GM23338 (cell line): Measurements from ENCODE around the gene MAP3K6. TPM values are rescaled to one million over a fixed set of nuclear protein-coding genes. Genes with fewer than 3 reads are reported as not detected.

Source experiments
- ATAC-seq: fragments of 200-7000 bp; cut with Tn5 transposase; 3 replicates; pipeline ENCODE4 v1.9.1; 2020
- DNase-seq: peaks from one replicate; pipeline ENCODE4 v3.0.0-alpha.2; 2015; ENCODE audit warnings: low spot score
- H2AFZ ChIP-seq: fragments of 200-600 bp; sonication (generic); 2 replicates; pipeline ENCODE4 v1.8.0; 2016; ENCODE audit warnings: antibody characterized with exemption, mild to moderate bottlenecking, moderate library complexity
- H3F3A ChIP-seq: fragments of 200-600 bp; sonication (generic); replicated peaks from 2 replicates; pipeline ENCODE4 v1.8.0; 2017; ENCODE audit warnings: antibody characterized with exemption, mixed run types, low read depth
- H3K27ac ChIP-seq: fragments of 200-600 bp; sonication (generic); 2 replicates; pipeline ENCODE4 v1.6.1; 2016; ENCODE audit warnings: low read depth
- H3K27me3 ChIP-seq: fragments of 200-600 bp; sonication (generic); 2 replicates; pipeline ENCODE4 v1.8.0; 2016; ENCODE audit warnings: mild to moderate bottlenecking, mixed run types, moderate library complexity; ENCODE audit not compliant: insufficient read depth
- H3K36me3 ChIP-seq: fragments of 200-600 bp; sonication (generic); 2 replicates; pipeline ENCODE4 v1.8.0; 2016; ENCODE audit warnings: mild to moderate bottlenecking; ENCODE audit not compliant: insufficient read depth
- H3K4me1 ChIP-seq: fragments of 200-600 bp; sonication (generic); 2 replicates; pipeline ENCODE4 v1.8.0; 2016; ENCODE audit warnings: mild to moderate bottlenecking, moderate library complexity; ENCODE audit not compliant: insufficient read depth
- H3K4me2 ChIP-seq: fragments of 200-600 bp; sonication (generic); 2 replicates; pipeline ENCODE4 v1.7.1; 2017; ENCODE audit warnings: mixed run types
- H3K4me3 ChIP-seq: fragments of 200-600 bp; sonication (generic); 2 replicates; pipeline ENCODE4 v1.6.1; 2016; ENCODE audit warnings: mixed run types
- H3K79me2 ChIP-seq: fragments of 200-600 bp; sonication (generic); replicated peaks from 2 replicates; pipeline ENCODE4 v1.8.0; 2017; ENCODE audit warnings: mild to moderate bottlenecking; ENCODE audit not compliant: insufficient read depth
- H3K9me2 ChIP-seq: fragments of 200-600 bp; sonication (generic); 2 replicates; pipeline ENCODE4 v1.8.0; 2017; ENCODE audit not compliant: insufficient read depth
- H4K20me1 ChIP-seq: fragments of 200-600 bp; sonication (generic); replicated peaks from 2 replicates; pipeline ENCODE4 v1.8.0; 2017; ENCODE audit warnings: mild to moderate bottlenecking; ENCODE audit not compliant: insufficient read depth
- H3K27ac Mint-ChIP-seq: 2 replicates; pipeline ENCODE4 v1.8.0; 2020; ENCODE audit warnings: inconsistent platforms, mild to moderate bottlenecking, moderate library complexity, mixed read lengths
- H3K27me3 Mint-ChIP-seq: 3 replicates; pipeline ENCODE4 v1.8.0; 2022; ENCODE audit warnings: low read depth, mild to moderate bottlenecking, moderate library complexity, mixed read lengths, inconsistent platforms; ENCODE audit not compliant: insufficient read depth, poor library complexity
- H3K36me3 Mint-ChIP-seq: 3 replicates; pipeline ENCODE4 v1.8.0; 2021; ENCODE audit warnings: low read depth, mild to moderate bottlenecking, inconsistent platforms, moderate library complexity, mixed read lengths
- H3K4me1 Mint-ChIP-seq: 3 replicates; pipeline ENCODE4 v1.8.0; 2020; ENCODE audit warnings: mild to moderate bottlenecking, inconsistent platforms, mixed read lengths
- H3K4me3 Mint-ChIP-seq: 3 replicates; pipeline ENCODE4 v1.8.0; 2021; ENCODE audit warnings: moderate library complexity, mild to moderate bottlenecking, inconsistent platforms, mixed read lengths
- H3K9me3 Mint-ChIP-seq: 3 replicates; pipeline ENCODE4 v1.8.0; 2020; ENCODE audit warnings: moderate library complexity, mild to moderate bottlenecking, inconsistent platforms, mixed read lengths
- STAT1 ChIP-seq: IDR thresholded peaks from one replicate; pipeline ENCODE4 v1.6.1; 2016; ENCODE audit warnings: antibody characterized with exemption; ENCODE audit not compliant: unreplicated experiment
- ZNF331 ChIP-seq: fragments of 250-450 bp; sonication (Bioruptor Pico); IDR thresholded peaks from 2 replicates; pipeline ENCODE4 v1.5.0; 2020; ENCODE audit warnings: low read depth, mild to moderate bottlenecking, moderate library complexity
- polyA plus RNA-seq: library from polyadenylated mRNA; unstranded; fragments of >200 nt; fragmentation: Nextera tagmentation; extraction: Ambion mirVana; gene quantifications from 2 replicates; pipeline ENCODE4 v1.2.1, GENCODE V29; 2016
- total RNA-seq: library from RNA; depleted of rRNA; stranded (reverse); fragments of >200 nt; shearing (Covaris generic); gene quantifications from 2 replicates; pipeline ENCODE4 v1.2.3, GENCODE V29; 2014
- TF ChIP-seq, protein P1 (sequence below): IDR thresholded peaks from one replicate; pipeline ENCODE4 v1.6.1; 2018; ENCODE audit warnings: antibody characterized with exemption; ENCODE audit not compliant: unreplicated experiment
- TF ChIP-seq, protein P2 (sequence below): fragments of 250-450 bp; sonication (Bioruptor Pico); IDR thresholded peaks from 2 replicates; pipeline ENCODE4 v1.5.0; 2020; ENCODE audit warnings: mild to moderate bottlenecking, moderate library complexity
- TF ChIP-seq, protein P3 (sequence below), 2 experiments: fragments of 200-600 bp in 1 of 2; sonication (generic) in 1 of 2; conservative IDR thresholded peaks; 2 replicates each; pipeline versions ENCODE4 v1.5.1 to v1.6.1; 2016 to 2017; ENCODE audit warnings: antibody characterized with exemption in 2 of 2, low read depth in 2 of 2, mild to moderate bottlenecking in 2 of 2, moderate library complexity in 1 of 2

The MAP3K6 gene
- total and polyA plus RNA-seq, 2 experiments from 2014 or later: 8.2 to 10.6 TPM

DNA sequence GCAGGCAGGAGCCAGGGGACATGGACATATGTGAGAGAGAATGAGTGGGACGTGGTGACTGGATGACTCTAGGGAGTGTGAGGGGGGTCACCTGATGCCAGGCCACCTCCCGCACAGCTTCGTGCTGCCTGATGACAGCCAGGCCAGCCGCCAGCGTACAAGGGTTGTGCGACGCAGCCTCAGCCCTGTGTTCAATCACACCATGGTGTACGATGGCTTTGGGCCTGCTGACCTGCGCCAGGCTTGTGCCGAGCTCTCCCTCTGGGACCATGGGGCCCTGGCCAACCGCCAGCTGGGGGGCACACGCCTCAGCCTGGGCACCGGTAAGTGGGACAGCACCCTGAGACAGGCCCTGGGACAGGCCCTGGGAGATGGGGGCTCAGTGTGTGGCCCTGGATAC is 13.6 kb downstream of the MAP3K6 start:
- peaks cover 17% of the 10 kb centered on the region; the same call in 1 of the 2 replicates for H3K4me1 ChIP-seq
- H3K9me2 ChIP-seq: no peaks in the 10 kb centered on the region
- TF ChIP-seq STAT1 (no peak), ZNF331 (CRISPR knock-in tag) (no peak)
- TF ChIP-seq, protein P1, sequence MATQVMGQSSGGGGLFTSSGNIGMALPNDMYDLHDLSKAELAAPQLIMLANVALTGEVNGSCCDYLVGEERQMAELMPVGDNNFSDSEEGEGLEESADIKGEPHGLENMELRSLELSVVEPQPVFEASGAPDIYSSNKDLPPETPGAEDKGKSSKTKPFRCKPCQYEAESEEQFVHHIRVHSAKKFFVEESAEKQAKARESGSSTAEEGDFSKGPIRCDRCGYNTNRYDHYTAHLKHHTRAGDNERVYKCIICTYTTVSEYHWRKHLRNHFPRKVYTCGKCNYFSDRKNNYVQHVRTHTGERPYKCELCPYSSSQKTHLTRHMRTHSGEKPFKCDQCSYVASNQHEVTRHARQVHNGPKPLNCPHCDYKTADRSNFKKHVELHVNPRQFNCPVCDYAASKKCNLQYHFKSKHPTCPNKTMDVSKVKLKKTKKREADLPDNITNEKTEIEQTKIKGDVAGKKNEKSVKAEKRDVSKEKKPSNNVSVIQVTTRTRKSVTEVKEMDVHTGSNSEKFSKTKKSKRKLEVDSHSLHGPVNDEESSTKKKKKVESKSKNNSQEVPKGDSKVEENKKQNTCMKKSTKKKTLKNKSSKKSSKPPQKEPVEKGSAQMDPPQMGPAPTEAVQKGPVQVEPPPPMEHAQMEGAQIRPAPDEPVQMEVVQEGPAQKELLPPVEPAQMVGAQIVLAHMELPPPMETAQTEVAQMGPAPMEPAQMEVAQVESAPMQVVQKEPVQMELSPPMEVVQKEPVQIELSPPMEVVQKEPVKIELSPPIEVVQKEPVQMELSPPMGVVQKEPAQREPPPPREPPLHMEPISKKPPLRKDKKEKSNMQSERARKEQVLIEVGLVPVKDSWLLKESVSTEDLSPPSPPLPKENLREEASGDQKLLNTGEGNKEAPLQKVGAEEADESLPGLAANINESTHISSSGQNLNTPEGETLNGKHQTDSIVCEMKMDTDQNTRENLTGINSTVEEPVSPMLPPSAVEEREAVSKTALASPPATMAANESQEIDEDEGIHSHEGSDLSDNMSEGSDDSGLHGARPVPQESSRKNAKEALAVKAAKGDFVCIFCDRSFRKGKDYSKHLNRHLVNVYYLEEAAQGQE: no peak
- no peak overlapping the region for H3K4me2 ChIP-seq
- no peak overlapping the region for H3K4me3 Mint-ChIP-seq
- peaks cover 5% of the 10 kb centered on the region; the same call in 1 of the 3 replicates for H3K36me3 Mint-ChIP-seq
- no peak overlapping the region for H2AFZ ChIP-seq
- H3K4me1 Mint-ChIP-seq: peaks cover 22% of the 10 kb centered on the region; the same call in 2 of the 3 replicates
- H4K20me1 ChIP-seq: no peaks in the 10 kb centered on the region; the same call in 1 of the 2 replicates
- H3F3A ChIP-seq: peaks cover 13% of the 10 kb centered on the region
- H3K79me2 ChIP-seq: peaks cover 4% of the 10 kb centered on the region
- no peaks in the 10 kb centered on the region; the same call in 2 of the 3 replicates for H3K9me3 Mint-ChIP-seq
- ATAC-seq: no peak
- H3K4me3 ChIP-seq: no peak overlapping the region
- no peaks in the 10 kb centered on the region for H3K36me3 ChIP-seq
- no peak for DNase-seq
- no peak overlapping the region for H3K27ac ChIP-seq
- no peak overlapping the region for H3K27ac Mint-ChIP-seq
- H3K27me3 ChIP-seq: peaks cover 13% of the 10 kb centered on the region
- peaks cover 26% of the 10 kb centered on the region for H3K27me3 Mint-ChIP-seq

DNA sequence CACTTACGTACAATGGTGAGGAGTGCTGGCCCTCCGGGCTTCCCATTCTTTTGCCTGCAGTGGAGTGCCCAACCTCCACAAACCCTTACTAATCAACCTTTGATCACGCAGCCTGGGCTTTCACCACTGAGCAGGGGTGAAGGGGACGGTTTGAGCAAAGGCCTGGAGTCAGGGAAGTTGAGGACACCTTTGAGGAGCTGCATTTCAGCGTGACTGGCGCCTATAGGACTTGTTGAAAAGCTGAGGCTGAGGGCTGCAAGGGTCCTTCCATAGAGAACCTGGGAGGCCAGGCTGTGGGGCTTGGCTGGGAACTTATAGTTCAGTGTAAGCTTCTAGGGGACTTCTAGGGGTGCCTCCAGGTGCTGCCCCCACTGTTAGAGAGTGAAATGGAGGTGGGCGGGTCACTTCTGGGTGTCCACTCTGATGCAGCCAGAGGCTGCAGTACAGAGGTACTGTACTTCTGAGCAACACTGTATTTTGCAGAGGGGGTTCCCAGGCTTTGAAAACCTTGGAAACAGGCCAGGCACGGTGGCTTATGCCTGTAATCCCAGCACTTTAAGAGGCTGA is 15.1 kb downstream of the MAP3K6 start:
- TF ChIP-seq, protein P2, sequence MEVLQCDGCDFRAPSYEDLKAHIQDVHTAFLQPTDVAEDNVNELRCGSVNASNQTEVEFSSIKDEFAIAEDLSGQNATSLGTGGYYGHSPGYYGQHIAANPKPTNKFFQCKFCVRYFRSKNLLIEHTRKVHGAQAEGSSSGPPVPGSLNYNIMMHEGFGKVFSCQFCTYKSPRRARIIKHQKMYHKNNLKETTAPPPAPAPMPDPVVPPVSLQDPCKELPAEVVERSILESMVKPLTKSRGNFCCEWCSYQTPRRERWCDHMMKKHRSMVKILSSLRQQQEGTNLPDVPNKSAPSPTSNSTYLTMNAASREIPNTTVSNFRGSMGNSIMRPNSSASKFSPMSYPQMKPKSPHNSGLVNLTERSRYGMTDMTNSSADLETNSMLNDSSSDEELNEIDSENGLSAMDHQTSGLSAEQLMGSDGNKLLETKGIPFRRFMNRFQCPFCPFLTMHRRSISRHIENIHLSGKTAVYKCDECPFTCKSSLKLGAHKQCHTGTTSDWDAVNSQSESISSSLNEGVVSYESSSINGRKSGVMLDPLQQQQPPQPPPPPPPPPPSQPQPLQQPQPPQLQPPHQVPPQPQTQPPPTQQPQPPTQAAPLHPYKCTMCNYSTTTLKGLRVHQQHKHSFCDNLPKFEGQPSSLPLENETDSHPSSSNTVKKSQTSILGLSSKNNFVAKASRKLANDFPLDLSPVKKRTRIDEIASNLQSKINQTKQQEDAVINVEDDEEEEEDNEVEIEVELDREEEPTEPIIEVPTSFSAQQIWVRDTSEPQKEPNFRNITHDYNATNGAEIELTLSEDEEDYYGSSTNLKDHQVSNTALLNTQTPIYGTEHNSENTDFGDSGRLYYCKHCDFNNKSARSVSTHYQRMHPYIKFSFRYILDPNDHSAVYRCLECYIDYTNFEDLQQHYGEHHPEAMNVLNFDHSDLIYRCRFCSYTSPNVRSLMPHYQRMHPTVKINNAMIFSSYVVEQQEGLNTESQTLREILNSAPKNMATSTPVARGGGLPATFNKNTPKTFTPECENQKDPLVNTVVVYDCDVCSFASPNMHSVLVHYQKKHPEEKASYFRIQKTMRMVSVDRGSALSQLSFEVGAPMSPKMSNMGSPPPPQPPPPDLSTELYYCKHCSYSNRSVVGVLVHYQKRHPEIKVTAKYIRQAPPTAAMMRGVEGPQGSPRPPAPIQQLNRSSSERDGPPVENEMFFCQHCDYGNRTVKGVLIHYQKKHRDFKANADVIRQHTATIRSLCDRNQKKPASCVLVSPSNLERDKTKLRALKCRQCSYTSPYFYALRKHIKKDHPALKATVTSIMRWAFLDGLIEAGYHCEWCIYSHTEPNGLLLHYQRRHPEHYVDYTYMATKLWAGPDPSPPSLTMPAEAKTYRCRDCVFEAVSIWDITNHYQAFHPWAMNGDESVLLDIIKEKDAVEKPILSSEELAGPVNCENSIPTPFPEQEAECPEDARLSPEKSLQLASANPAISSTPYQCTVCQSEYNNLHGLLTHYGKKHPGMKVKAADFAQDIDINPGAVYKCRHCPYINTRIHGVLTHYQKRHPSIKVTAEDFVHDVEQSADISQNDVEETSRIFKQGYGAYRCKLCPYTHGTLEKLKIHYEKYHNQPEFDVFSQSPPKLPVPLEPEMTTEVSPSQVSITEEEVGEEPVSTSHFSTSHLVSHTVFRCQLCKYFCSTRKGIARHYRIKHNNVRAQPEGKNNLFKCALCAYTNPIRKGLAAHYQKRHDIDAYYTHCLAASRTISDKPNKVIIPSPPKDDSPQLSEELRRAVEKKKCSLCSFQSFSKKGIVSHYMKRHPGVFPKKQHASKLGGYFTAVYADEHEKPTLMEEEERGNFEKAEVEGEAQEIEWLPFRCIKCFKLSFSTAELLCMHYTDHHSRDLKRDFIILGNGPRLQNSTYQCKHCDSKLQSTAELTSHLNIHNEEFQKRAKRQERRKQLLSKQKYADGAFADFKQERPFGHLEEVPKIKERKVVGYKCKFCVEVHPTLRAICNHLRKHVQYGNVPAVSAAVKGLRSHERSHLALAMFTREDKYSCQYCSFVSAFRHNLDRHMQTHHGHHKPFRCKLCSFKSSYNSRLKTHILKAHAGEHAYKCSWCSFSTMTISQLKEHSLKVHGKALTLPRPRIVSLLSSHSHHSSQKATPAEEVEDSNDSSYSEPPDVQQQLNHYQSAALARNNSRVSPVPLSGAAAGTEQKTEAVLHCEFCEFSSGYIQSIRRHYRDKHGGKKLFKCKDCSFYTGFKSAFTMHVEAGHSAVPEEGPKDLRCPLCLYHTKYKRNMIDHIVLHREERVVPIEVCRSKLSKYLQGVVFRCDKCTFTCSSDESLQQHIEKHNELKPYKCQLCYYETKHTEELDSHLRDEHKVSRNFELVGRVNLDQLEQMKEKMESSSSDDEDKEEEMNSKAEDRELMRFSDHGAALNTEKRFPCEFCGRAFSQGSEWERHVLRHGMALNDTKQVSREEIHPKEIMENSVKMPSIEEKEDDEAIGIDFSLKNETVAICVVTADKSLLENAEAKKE (CRISPR knock-in tag): no peak
- TF ChIP-seq, protein P3, sequence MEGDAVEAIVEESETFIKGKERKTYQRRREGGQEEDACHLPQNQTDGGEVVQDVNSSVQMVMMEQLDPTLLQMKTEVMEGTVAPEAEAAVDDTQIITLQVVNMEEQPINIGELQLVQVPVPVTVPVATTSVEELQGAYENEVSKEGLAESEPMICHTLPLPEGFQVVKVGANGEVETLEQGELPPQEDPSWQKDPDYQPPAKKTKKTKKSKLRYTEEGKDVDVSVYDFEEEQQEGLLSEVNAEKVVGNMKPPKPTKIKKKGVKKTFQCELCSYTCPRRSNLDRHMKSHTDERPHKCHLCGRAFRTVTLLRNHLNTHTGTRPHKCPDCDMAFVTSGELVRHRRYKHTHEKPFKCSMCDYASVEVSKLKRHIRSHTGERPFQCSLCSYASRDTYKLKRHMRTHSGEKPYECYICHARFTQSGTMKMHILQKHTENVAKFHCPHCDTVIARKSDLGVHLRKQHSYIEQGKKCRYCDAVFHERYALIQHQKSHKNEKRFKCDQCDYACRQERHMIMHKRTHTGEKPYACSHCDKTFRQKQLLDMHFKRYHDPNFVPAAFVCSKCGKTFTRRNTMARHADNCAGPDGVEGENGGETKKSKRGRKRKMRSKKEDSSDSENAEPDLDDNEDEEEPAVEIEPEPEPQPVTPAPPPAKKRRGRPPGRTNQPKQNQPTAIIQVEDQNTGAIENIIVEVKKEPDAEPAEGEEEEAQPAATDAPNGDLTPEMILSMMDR (conservative IDR thresholded peaks at IDR 0.05; ENCODE audit: low read depth in 2 of 2): 0 out of 4 replicates have a peak, but pooled peaks of 1 of the 2 experiments have one; percentile 33
- no peak for DNase-seq
- H3K9me3 Mint-ChIP-seq: no peaks in the 10 kb centered on the region; the same call in 2 of the 3 replicates
- H3K27ac Mint-ChIP-seq: no peak overlapping the region
- Histone ChIP-seq H3K9me2 (no peaks in the 10 kb centered on the region), H3K27me3 (peaks cover 8% of the 10 kb centered on the region; the same call in 1 of the 2 replicates), H3K4me2 (peak overlapping the region; percentile 91), H3K36me3 (no peaks in the 10 kb centered on the region), H3K27ac (0 out of 2 replicates have a peak overlapping the region, but pooled peaks have one; percentile 53), H3K79me2 (peaks cover 7% of the 10 kb centered on the region), H2AFZ (peak overlapping the region; percentile 89), H4K20me1 (no peaks in the 10 kb centered on the region; the same call in 1 of the 2 replicates), H3F3A (peaks cover 13% of the 10 kb centered on the region), H3K4me3 (peak overlapping the region; percentile 63), H3K4me1 (peaks cover 10% of the 10 kb centered on the region; the same call in 1 of the 2 replicates)
- ATAC-seq: peak; percentile 3; the same call in 2 of the 3 replicates
- H3K4me3 Mint-ChIP-seq: peak overlapping the region; percentile 78
- H3K4me1 Mint-ChIP-seq: peaks cover 16% of the 10 kb centered on the region
- H3K27me3 Mint-ChIP-seq: peaks cover 20% of the 10 kb centered on the region
- H3K36me3 Mint-ChIP-seq: peaks cover 10% of the 10 kb centered on the region
